GM06990 (cell line): ENCODE data around the gene PKIG.
"Not testable (repeated sequence)": the region's sequence is repeated elsewhere in the genome, so short reads cannot be mapped to it uniquely, and the experiment has no call there.

ENCODE experiments used
- DNase-seq: peaks from one replicate; pipeline ENCODE4 v3.0.0-alpha.2; 2011; ENCODE audit not compliant: insufficient read length; ENCODE audit errors: extremely low read depth
- H3K27me3 ChIP-seq: replicated peaks from 2 replicates; pipeline ENCODE4 v1.6.0; 2011; ENCODE audit warnings: low read length; ENCODE audit not compliant: control insufficient read depth, insufficient read depth
- H3K36me3 ChIP-seq: 2 replicates; pipeline ENCODE4 v1.5.1; 2011; ENCODE audit warnings: low read length; ENCODE audit not compliant: control insufficient read depth, insufficient read depth
- H3K4me3 ChIP-seq: replicated peaks from 2 replicates; pipeline ENCODE4 v1.5.1; 2011; ENCODE audit warnings: low read depth, mild to moderate bottlenecking, control low read depth, low read length
- TF ChIP-seq, protein P1 (sequence below): IDR thresholded peaks from 2 replicates; pipeline ENCODE4 v1.5.1; 2011; ENCODE audit warnings: low read length, control low read depth, mild to moderate bottlenecking, inconsistent platforms; ENCODE audit not compliant: insufficient read depth, poor library complexity, severe bottlenecking

Gene PKIG

GRCh38 chr20:44552050-44552449, 30.3 kb upstream of the PKIG start:
- H3K4me3 ChIP-seq = no peak overlapping the region
- no peak for DNase-seq
- TF ChIP-seq, protein P1, sequence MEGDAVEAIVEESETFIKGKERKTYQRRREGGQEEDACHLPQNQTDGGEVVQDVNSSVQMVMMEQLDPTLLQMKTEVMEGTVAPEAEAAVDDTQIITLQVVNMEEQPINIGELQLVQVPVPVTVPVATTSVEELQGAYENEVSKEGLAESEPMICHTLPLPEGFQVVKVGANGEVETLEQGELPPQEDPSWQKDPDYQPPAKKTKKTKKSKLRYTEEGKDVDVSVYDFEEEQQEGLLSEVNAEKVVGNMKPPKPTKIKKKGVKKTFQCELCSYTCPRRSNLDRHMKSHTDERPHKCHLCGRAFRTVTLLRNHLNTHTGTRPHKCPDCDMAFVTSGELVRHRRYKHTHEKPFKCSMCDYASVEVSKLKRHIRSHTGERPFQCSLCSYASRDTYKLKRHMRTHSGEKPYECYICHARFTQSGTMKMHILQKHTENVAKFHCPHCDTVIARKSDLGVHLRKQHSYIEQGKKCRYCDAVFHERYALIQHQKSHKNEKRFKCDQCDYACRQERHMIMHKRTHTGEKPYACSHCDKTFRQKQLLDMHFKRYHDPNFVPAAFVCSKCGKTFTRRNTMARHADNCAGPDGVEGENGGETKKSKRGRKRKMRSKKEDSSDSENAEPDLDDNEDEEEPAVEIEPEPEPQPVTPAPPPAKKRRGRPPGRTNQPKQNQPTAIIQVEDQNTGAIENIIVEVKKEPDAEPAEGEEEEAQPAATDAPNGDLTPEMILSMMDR = no peak
- H3K27me3 ChIP-seq = no peaks in the 10 kb centered on the region
- no peaks in the 10 kb centered on the region for H3K36me3 ChIP-seq

DNA sequence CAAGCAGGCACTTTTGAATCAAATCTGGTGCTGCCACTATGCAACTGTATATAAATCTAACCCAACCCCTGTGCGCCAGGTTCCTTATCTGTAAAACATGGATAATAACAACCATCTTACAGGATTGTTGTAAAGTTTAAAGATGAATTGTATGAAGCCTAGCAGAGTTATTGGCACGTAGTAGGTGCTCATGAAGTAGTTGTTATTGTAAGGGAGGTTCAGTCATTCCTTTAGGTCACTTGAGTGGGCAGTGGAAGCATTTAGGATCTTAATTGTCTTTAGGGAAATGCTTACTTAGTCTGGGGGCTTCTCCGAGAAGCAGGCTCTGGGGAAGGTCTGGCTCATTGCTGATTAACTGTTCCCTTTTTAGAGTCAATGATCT, 29.8 kb upstream of the PKIG start:
- TF ChIP-seq, protein P1 = no peak
- H3K27me3 ChIP-seq = no peaks in the 10 kb centered on the region
- no peak for DNase-seq
- no peaks in the 10 kb centered on the region for H3K36me3 ChIP-seq
- H3K4me3 ChIP-seq = no peak overlapping the region

GRCh38 chr20:44552950-44553908, 29.1 kb upstream of the PKIG start:
- DNase-seq = no peak
- H3K4me3 ChIP-seq = no peak overlapping the region
- TF ChIP-seq, protein P1 = no peak
- H3K36me3 ChIP-seq = no peaks in the 10 kb centered on the region
- no peaks in the 10 kb centered on the region for H3K27me3 ChIP-seq

- DNase-seq = no peak
- H3K4me3 ChIP-seq = no peak overlapping the region
- no peaks in the 10 kb centered on the region for H3K36me3 ChIP-seq
- no peaks in the 10 kb centered on the region for H3K27me3 ChIP-seq
- TF ChIP-seq, protein P1 = no peak
Observed at GRCh38 chr20:44559302-44559701, 23.1 kb upstream of the PKIG start.

DNA sequence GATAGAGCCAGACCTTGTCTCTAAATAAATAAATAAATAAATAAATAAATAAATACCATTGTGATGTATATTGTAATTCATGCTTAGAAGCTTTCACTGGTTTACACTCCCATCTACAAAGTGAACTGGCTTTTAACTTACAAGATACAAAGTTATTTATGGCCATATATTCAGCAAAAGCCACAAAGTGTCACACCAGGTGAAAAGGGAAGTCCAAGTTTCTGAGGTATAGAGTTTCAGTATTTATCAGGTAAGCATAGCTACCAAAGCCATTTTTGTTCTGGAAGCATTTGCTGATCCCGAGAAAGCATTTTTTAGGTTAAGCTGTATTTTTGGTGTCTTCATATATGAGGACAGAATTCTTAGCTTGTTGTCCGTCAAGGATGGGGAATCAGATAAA, 22.1 kb upstream of the PKIG start:
- H3K36me3 ChIP-seq = no peaks in the 10 kb centered on the region
- no peak for DNase-seq
- H3K4me3 ChIP-seq = no peak overlapping the region
- TF ChIP-seq, protein P1 = no peak
- H3K27me3 ChIP-seq = no peaks in the 10 kb centered on the region

- H3K4me3 ChIP-seq, H3K27me3 ChIP-seq, DNase-seq, H3K36me3 ChIP-seq: not testable (repeated sequence)
Observed at GRCh38 chr20:44560818-44561217, 21.6 kb upstream of the PKIG start.
